Liver (tissue), 3 donors: ENCODE results near the gene DIRAS2.

Experiments used
- EGR1 ChIP-seq, 2 donors: IDR thresholded peaks; 2 replicates each; pipeline ENCODE4 v1.6.1; 2016 to 2018; ENCODE audit warnings: antibody characterized with exemption in 2 of 2, low read depth in 2 of 2
- FOXA1 ChIP-seq: IDR thresholded peaks from 2 replicates; pipeline ENCODE4 v1.6.1; 2016; ENCODE audit warnings: antibody characterized with exemption
- GABPA ChIP-seq, 2 donors: IDR thresholded peaks in 1 of 2; conservative IDR thresholded peaks in 1 of 2; 2 replicates each; pipeline ENCODE4 v1.6.1; 2016; ENCODE audit warnings: antibody characterized with exemption in 2 of 2, mild to moderate bottlenecking in 1 of 2, moderate library complexity in 1 of 2
- JUND ChIP-seq, 2 donors: IDR thresholded peaks; 2 replicates each; pipeline ENCODE4 v1.6.1; 2016; ENCODE audit warnings: antibody characterized with exemption in 2 of 2
- REST ChIP-seq: IDR thresholded peaks from 2 replicates; pipeline ENCODE4 v1.6.1; 2016; ENCODE audit warnings: antibody characterized with exemption, mild to moderate bottlenecking
- SP1 ChIP-seq: IDR thresholded peaks from 2 replicates; pipeline ENCODE4 v1.6.1; 2018; ENCODE audit warnings: antibody characterized with exemption, mild to moderate bottlenecking
- YY1 ChIP-seq: IDR thresholded peaks from 2 replicates; pipeline ENCODE4 v1.6.1; 2016; ENCODE audit warnings: antibody characterized with exemption, mild to moderate bottlenecking
- TF ChIP-seq, protein P1 (sequence below): IDR thresholded peaks from 2 replicates; pipeline ENCODE4 v1.6.1; 2016; ENCODE audit warnings: antibody characterized with exemption
- TF ChIP-seq, protein P2 (sequence below): fragments of 150-350 bp; IDR thresholded peaks from 2 replicates; pipeline ENCODE4 v1.5.1; 2017; ENCODE audit warnings: improper control_type of control experiment, low read depth, low read length; ENCODE audit not compliant: missing input control
- TF ChIP-seq, protein P3 (sequence below): IDR thresholded peaks from 2 replicates; pipeline ENCODE4 v1.6.1; 2016; ENCODE audit warnings: antibody characterized with exemption
- TF ChIP-seq, protein P4 (sequence below): IDR thresholded peaks from 2 replicates; pipeline ENCODE4 v1.6.1; 2016; ENCODE audit warnings: antibody characterized with exemption
- donor health status: healthy.
- donor health status: healthy.

- TF ChIP-seq, protein P1, sequence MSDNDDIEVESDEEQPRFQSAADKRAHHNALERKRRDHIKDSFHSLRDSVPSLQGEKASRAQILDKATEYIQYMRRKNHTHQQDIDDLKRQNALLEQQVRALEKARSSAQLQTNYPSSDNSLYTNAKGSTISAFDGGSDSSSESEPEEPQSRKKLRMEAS: no peak
- TF ChIP-seq, protein P2, sequence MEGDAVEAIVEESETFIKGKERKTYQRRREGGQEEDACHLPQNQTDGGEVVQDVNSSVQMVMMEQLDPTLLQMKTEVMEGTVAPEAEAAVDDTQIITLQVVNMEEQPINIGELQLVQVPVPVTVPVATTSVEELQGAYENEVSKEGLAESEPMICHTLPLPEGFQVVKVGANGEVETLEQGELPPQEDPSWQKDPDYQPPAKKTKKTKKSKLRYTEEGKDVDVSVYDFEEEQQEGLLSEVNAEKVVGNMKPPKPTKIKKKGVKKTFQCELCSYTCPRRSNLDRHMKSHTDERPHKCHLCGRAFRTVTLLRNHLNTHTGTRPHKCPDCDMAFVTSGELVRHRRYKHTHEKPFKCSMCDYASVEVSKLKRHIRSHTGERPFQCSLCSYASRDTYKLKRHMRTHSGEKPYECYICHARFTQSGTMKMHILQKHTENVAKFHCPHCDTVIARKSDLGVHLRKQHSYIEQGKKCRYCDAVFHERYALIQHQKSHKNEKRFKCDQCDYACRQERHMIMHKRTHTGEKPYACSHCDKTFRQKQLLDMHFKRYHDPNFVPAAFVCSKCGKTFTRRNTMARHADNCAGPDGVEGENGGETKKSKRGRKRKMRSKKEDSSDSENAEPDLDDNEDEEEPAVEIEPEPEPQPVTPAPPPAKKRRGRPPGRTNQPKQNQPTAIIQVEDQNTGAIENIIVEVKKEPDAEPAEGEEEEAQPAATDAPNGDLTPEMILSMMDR: no peak
- TF ChIP-seq FOXA1: no peak
- TF ChIP-seq, protein P3, sequence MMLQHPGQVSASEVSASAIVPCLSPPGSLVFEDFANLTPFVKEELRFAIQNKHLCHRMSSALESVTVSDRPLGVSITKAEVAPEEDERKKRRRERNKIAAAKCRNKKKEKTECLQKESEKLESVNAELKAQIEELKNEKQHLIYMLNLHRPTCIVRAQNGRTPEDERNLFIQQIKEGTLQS: no peak
- TF ChIP-seq GABPA (IDR thresholded peaks at IDR 0.05 in 1 of 2, conservative IDR thresholded peaks at IDR 0.05 in 1 of 2): no peak
- no peak for TF ChIP-seq EGR1 (IDR thresholded peaks at IDR 0.05; ENCODE audit: low read depth in 2 of 2)
- TF ChIP-seq YY1: no peak
- no peak for TF ChIP-seq JUND (IDR thresholded peaks at IDR 0.05)
- TF ChIP-seq REST: no peak
- TF ChIP-seq SP1: no peak
- TF ChIP-seq, protein P4, sequence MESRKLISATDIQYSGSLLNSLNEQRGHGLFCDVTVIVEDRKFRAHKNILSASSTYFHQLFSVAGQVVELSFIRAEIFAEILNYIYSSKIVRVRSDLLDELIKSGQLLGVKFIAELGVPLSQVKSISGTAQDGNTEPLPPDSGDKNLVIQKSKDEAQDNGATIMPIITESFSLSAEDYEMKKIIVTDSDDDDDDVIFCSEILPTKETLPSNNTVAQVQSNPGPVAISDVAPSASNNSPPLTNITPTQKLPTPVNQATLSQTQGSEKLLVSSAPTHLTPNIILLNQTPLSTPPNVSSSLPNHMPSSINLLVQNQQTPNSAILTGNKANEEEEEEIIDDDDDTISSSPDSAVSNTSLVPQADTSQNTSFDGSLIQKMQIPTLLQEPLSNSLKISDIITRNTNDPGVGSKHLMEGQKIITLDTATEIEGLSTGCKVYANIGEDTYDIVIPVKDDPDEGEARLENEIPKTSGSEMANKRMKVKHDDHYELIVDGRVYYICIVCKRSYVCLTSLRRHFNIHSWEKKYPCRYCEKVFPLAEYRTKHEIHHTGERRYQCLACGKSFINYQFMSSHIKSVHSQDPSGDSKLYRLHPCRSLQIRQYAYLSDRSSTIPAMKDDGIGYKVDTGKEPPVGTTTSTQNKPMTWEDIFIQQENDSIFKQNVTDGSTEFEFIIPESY: no peak
These were observed 42.1 kb upstream of the DIRAS2 start for GRCh38 chr9:90684736-90685135.
